NCI-H345 treated with DMSO at 0.1 percent for 48 hours (cell line): ENCODE measurements around the gene RSPO1.

Experiments used
- DNase-seq: peaks from one replicate; lab custom pipeline; 2025; ENCODE audit not compliant: unreplicated experiment; lab: John Stamatoyannopoulos, UW

The RSPO1 gene

DNA sequence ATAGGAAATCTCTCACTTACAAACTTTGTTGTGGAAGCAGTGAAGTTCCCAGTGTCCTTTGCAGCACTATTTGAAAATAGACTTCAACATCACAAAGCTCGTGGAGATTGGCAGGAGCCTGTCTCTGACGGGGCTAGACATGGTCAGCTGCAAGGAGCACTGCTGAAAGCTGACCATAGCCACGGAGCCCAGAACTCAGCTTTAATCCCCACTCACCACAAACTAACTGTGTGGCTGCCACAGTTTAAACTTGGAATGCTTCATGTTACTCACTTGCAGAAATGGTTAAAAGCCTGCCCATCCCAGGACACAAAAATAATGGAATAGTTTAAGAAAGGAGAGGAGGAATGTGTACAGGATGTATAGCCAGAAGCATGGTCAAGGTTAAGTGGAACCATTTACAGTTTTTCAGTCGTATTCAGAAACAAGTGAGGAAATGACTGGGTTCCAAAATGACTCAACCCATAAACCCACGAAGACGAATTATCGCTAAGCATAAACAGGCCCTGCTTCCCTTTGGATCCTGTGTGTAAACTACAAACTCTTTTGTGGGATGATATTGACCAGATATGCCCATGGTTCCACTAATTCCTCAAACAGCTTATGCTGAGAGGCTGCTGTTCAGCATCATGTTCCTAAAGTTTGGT, 59.7 kb downstream of the RSPO1 start:
- no peak for DNase-seq

GRCh38 chr1:37570528-37571334, 64.0 kb downstream of the RSPO1 start:
- DNase-seq: no peak

GRCh38 chr1:37567023-37567422, 67.7 kb downstream of the RSPO1 start:
- DNase-seq: no peak

DNA sequence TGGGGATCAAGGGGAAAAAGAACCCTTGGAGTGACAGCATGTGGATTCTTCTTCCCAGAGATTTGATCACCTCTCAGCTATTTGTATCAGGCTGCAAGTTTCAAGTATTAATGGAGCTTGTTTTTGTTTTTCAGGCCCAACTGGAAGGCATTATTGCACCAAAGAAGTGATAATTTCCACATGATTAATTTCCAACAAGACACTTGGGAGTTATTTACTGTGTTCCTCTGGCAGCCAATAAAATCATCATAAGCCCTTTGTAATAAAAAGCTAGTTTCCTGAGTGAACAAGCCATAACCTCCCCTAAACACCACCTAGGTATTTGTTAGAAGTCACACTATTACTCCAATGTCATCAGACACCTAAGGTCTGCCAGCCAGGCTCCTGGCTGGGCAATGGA, 69.8 kb downstream of the RSPO1 start:
- DNase-seq: no peak

- DNase-seq: no peak
These were observed 71.7 kb downstream of the RSPO1 start for GRCh38 chr1:37562984-37563383.
